A549 (cell line): ENCODE measurements around the gene ANAPC7. TPM values are rescaled to one million over a fixed set of nuclear protein-coding genes. Genes with fewer than 3 reads are reported as not detected.

ENCODE experiments used
- ATAC-seq, 2 experiments: fragments of 200-7000 bp in 1 of 2; fragments of >200 bp in 1 of 2; cut with Nextera tagmentation in 1 of 2; cut with Tn5 transposase in 1 of 2; 3 replicates each; pipeline versions ENCODE4 v1.8.0 to v1.9.1; 2018 to 2020; ENCODE audit warnings: mild to moderate bottlenecking in 1 of 2, moderate library complexity in 1 of 2
- CTCF ChIA-PET: fragments of 300-600 bp; sonication (Branson Sonifier 250); formaldehyde crosslinking; extraction: SDS; loops from one replicate; lab custom pipeline; 2021; ENCODE audit warnings: antibody characterized with exemption, inconsistent platforms; lab: Yijun Ruan, JAX
- POLR2A ChIA-PET: fragments of 350-600 bp; formaldehyde crosslinking; extraction: SDS; loops from one replicate; lab custom pipeline; 2021; ENCODE audit warnings: antibody characterized with exemption, inconsistent platforms; lab: Yijun Ruan, JAX
- DNase-seq, 2 experiments: peaks; one replicate each; pipeline versions ENCODE4 v3.0.0 to v3.0.0-alpha.2; 2011 to 2016; ENCODE audit warnings: low read depth in 1 of 2, low spot score in 1 of 2
- FAIRE-seq: peaks from 2 replicates; lab custom pipeline; 2011; peaks lifted over from hg19 to GRCh38; lab: Jason Lieb, UNC
- H3K27ac ChIP-seq, 2 experiments: fragments of >200 bp; sonication (Bioruptor Twin); formaldehyde crosslinking; 3 replicates each; pipeline ENCODE4 v1.5.1; 2016 to 2017
- H3K4me1 ChIP-seq: fragments of >200 bp; sonication (Bioruptor Twin); formaldehyde crosslinking; 3 replicates; pipeline ENCODE4 v1.6.1; 2016
- H3K4me2 ChIP-seq: fragments of >200 bp; sonication (Bioruptor Twin); formaldehyde crosslinking; 3 replicates; pipeline ENCODE4 v1.6.1; 2016
- H3K4me3 ChIP-seq: fragments of >200 bp; sonication (Bioruptor Twin); formaldehyde crosslinking; 3 replicates; pipeline ENCODE4 v1.5.1; 2016
- H3K9me3 ChIP-seq: fragments of >200 bp; sonication (Bioruptor Twin); formaldehyde crosslinking; 3 replicates; pipeline ENCODE4 v1.6.1; 2016
- BHLHE40 ChIP-seq: IDR thresholded peaks from 2 replicates; pipeline ENCODE4 v1.6.1; 2012; ENCODE audit warnings: low read depth, low read length, inconsistent platforms
- ESRRA ChIP-seq: fragments of 150-350 bp; IDR thresholded peaks from 2 replicates; pipeline ENCODE4 v1.6.1; 2014; ENCODE audit warnings: mild to moderate bottlenecking, low read length, borderline replicate concordance
- FOSB ChIP-seq: fragments of 250-450 bp; sonication (Bioruptor Pico); IDR thresholded peaks from 2 replicates; pipeline ENCODE4 v1.5.0; 2020; ENCODE audit warnings: mild to moderate bottlenecking, moderate library complexity
- GATA3 ChIP-seq: IDR thresholded peaks from 2 replicates; pipeline ENCODE4 v1.6.1; 2012; ENCODE audit warnings: borderline replicate concordance
- HOXA7 ChIP-seq: fragments of 250-450 bp; sonication (Bioruptor Pico); IDR thresholded peaks from 2 replicates; pipeline ENCODE4 v1.5.0; 2020; ENCODE audit warnings: mild to moderate bottlenecking, moderate library complexity
- JUN ChIP-seq, 2 experiments: fragments of >200 bp; sonication (Bioruptor Twin); formaldehyde crosslinking; IDR thresholded peaks; 2 replicates in 1 of 2; 3 replicates in 1 of 2; pipeline ENCODE4 v1.6.1; 2016 to 2017
- MYC ChIP-seq: IDR thresholded peaks from 2 replicates; pipeline ENCODE4 v1.6.1; 2012; ENCODE audit warnings: mild to moderate bottlenecking, inconsistent platforms, low read length, improper control_type of control experiment, borderline replicate concordance
- POLR2AphosphoS2 ChIP-seq: conservative IDR thresholded peaks from 2 replicates; pipeline ENCODE4 v1.6.1; 2012; ENCODE audit warnings: low read length, improper control_type of control experiment, inconsistent platforms
- RARB ChIP-seq: fragments of 250-450 bp; sonication (Bioruptor Pico); IDR thresholded peaks from 2 replicates; pipeline ENCODE4 v1.8.0; 2021; ENCODE audit warnings: mild to moderate bottlenecking, moderate library complexity
- RCOR1 ChIP-seq: fragments of 150-350 bp; IDR thresholded peaks from 2 replicates; pipeline ENCODE4 v1.6.1; 2014; ENCODE audit warnings: antibody characterized with exemption, low read length, low read depth
- RFX5 ChIP-seq: fragments of 450-650 bp; IDR thresholded peaks from 2 replicates; pipeline ENCODE4 v1.7.1; 2014; ENCODE audit warnings: antibody characterized with exemption, mild to moderate bottlenecking, moderate library complexity
- RNF2 ChIP-seq: fragments of 200-600 bp; sonication (generic); IDR thresholded peaks from 2 replicates; pipeline ENCODE4 v1.6.1; 2016; ENCODE audit warnings: low read depth, mild to moderate bottlenecking, antibody characterized with exemption, moderate library complexity, borderline replicate concordance
- SREBF2 ChIP-seq: fragments of 450-650 bp; IDR thresholded peaks from 2 replicates; pipeline ENCODE4 v1.6.1; 2014; ENCODE audit warnings: mild to moderate bottlenecking, moderate library complexity
- TFCP2L1 ChIP-seq: fragments of 250-450 bp; sonication (Bioruptor Pico); IDR thresholded peaks from 2 replicates; pipeline ENCODE4 v1.5.0; 2021; ENCODE audit warnings: mild to moderate bottlenecking
- ZNF302 ChIP-seq: fragments of 250-450 bp; sonication (Bioruptor Pico); IDR thresholded peaks from 2 replicates; pipeline ENCODE4 v1.9.0; 2021; ENCODE audit warnings: inconsistent platforms, mild to moderate bottlenecking, moderate library complexity
- WGBS: methylation state at CpG from one replicate; pipeline ENCODE4 v1.1.6; 2017; ENCODE audit errors: missing lambda C conversion rate; 5-methylcytosine and 5-hydroxymethylcytosine counted together
- polyA plus RNA-seq, 4 experiments: library from polyadenylated mRNA; depleted of rRNA in 3 of 4; stranded (reverse); fragments of >200 nt; fragmentation: RNase III in 1 of 4; extraction: RNeasy Plus Mini Kit Qiagen cat#74134 plus additional on column Dnase treatment in 1 of 4; gene quantifications; 2 replicates in 3 of 4; 3 replicates in 1 of 4; pipeline ENCODE4 v1.2.3, GENCODE V29; 2011 to 2017
- TF ChIP-seq, protein P1 (sequence below): fragments of 250-450 bp; sonication (Bioruptor Pico); IDR thresholded peaks from 2 replicates; pipeline ENCODE4 v1.5.0; 2021; ENCODE audit warnings: mild to moderate bottlenecking, moderate library complexity, borderline replicate concordance
- TF ChIP-seq, protein P2 (sequence below): fragments of 250-450 bp; sonication (Bioruptor Pico); IDR thresholded peaks from 2 replicates; pipeline ENCODE4 v1.5.0; 2020; ENCODE audit warnings: low read depth, mild to moderate bottlenecking, moderate library complexity

The ANAPC7 gene
- polyA plus RNA-seq, 2 of the 4 experiments (the other 2 are of a cell fraction) = 66.1 to 122 TPM

DNA sequence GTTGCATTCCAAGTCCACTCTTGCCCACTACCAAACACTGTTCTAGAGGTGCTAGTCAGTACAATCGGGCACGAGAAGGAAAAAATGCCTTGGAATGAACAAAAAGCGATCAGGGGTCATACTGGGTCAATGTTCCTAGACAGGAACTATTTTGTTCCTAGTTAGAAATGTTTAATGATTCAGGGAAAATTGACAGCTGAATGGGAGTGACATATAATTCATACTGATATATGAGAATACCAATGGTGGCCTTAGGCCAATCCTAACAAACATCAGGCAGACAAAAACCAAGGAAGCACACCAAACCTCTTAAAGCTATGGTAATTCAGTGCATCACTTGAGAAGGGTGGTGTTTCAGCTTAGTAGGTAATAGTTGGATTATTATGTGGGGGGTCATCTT is 51.1 kb downstream of the ANAPC7 start:
- H3K4me1 ChIP-seq = no peaks in the 10 kb centered on the region
- no peak overlapping the region for H3K27ac ChIP-seq
- POLR2A ChIA-PET = no interaction called here
- H3K9me3 ChIP-seq = no peaks in the 10 kb centered on the region
- ATAC-seq = no peak
- 82% methylated on average over 3 of the region's 3 CpGs for WGBS
- DNase-seq = no peak
- H3K4me2 ChIP-seq = no peak overlapping the region
- TF ChIP-seq ZNF302 (CRISPR knock-in tag) (no peak), MYC (no peak), HOXA7 (CRISPR knock-in tag) (peak; percentile 53; the same call in 1 of the 2 replicates), RNF2 (no peak), POLR2AphosphoS2 (no peak; the same call in 1 of the 2 replicates), RFX5 (no peak), ESRRA (no peak), RARB (CRISPR knock-in tag) (peak; percentile 49; the same call in 1 of the 2 replicates), FOSB (CRISPR knock-in tag) (0 out of 2 replicates have a peak, but pooled peaks have one; percentile 28), BHLHE40 (no peak)
- H3K4me3 ChIP-seq = no peak overlapping the region
- CTCF ChIA-PET = interaction anchor here (1.5 to 2.3 kb wide), 3 partner anchors 10 to 22 kb away, joined by 4 to 5 read pairs (median 5); no protein-coding TSS in a partner anchor
- no peak for FAIRE-seq

- Histone ChIP-seq H3K4me1 (no peaks in the 10 kb centered on the region), H3K27ac (no peak overlapping the region), H3K4me3 (no peak overlapping the region), H3K4me2 (no peak overlapping the region), H3K9me3 (no peaks in the 10 kb centered on the region)
- no peak for ATAC-seq
- FAIRE-seq = no peak
- ChIA-PET POLR2A (interaction anchor here (0.5 kb wide), 1 partner anchor 81 kb away, joined by 3 read pairs; no protein-coding TSS in a partner anchor), CTCF (interaction anchor here (1.5 to 2.7 kb wide), 4 partner anchors 8 to 80 kb away, joined by 4 to 9 read pairs (median 8); no protein-coding TSS in a partner anchor)
- 94% methylated on average over 8 of the region's 8 CpGs for WGBS
- no peak for TF ChIP-seq GATA3
- TF ChIP-seq, protein P1, sequence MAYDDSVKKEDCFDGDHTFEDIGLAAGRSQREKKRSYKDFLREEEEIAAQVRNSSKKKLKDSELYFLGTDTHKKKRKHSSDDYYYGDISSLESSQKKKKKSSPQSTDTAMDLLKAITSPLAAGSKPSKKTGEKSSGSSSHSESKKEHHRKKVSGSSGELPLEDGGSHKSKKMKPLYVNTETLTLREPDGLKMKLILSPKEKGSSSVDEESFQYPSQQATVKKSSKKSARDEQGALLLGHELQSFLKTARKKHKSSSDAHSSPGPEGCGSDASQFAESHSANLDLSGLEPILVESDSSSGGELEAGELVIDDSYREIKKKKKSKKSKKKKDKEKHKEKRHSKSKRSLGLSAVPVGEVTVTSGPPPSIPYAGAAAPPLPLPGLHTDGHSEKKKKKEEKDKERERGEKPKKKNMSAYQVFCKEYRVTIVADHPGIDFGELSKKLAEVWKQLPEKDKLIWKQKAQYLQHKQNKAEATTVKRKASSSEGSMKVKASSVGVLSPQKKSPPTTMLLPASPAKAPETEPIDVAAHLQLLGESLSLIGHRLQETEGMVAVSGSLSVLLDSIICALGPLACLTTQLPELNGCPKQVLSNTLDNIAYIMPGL = 0 out of 2 replicates have a peak, but pooled peaks have one; percentile 23
- 0 out of 2 replicates have a peak, but pooled peaks have one; percentile 39 for TF ChIP-seq HOXA7 (CRISPR knock-in tag)
- peak; percentile 41; the same call in 1 of the 2 replicates for TF ChIP-seq POLR2AphosphoS2
- TF ChIP-seq, protein P2, sequence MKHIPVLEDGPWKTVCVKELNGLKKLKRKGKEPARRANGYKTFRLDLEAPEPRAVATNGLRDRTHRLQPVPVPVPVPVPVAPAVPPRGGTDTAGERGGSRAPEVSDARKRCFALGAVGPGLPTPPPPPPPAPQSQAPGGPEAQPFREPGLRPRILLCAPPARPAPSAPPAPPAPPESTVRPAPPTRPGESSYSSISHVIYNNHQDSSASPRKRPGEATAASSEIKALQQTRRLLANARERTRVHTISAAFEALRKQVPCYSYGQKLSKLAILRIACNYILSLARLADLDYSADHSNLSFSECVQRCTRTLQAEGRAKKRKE = no peak
- TF ChIP-seq MYC = no peak
- peak; percentile 32; the same call in 1 of the 2 replicates for TF ChIP-seq TFCP2L1 (CRISPR knock-in tag)
- no peak for DNase-seq
Observed at GRCh38 chr12:110351119-110351518, 52.4 kb downstream of the ANAPC7 start.

GRCh38 chr12:110349514-110350151 is 53.9 kb downstream of the ANAPC7 start:
- Histone ChIP-seq H3K4me1 (no peaks in the 10 kb centered on the region), H3K27ac (no peak overlapping the region), H3K4me2 (no peak overlapping the region), H3K9me3 (no peaks in the 10 kb centered on the region), H3K4me3 (no peak overlapping the region)
- ATAC-seq (peak; percentile 6 to 10; a peak in 3 of 6 replicates), FAIRE-seq (no peak), DNase-seq (no peak)
- no peak for TF ChIP-seq SREBF2
- no peak for TF ChIP-seq RCOR1
- TF ChIP-seq JUN (IDR thresholded peaks at IDR 0.05) = peak; percentile 11 to 17; a peak in 1 of 5 replicates
- TF ChIP-seq POLR2AphosphoS2 = peak; percentile 92; the same call in 1 of the 2 replicates
- WGBS = 87% methylated on average over 12 of the region's 12 CpGs
- POLR2A ChIA-PET = interaction anchor here (0.6 to 1.7 kb wide), 3 partner anchors 9 to 214 kb away, joined by 3 to 9 read pairs (median 3); partner anchors contain the start of gene ARPC3
- CTCF ChIA-PET = interaction anchor here (1.9 to 3.1 kb wide), 5 partner anchors 9 to 82 kb away, joined by 4 to 9 read pairs (median 8); no protein-coding TSS in a partner anchor
